Astrocyte (in vitro differentiated cells and primary cell): ENCODE data around the gene CHN1.

Experiments
- CTCF ChIP-seq: IDR thresholded peaks from 2 replicates; pipeline ENCODE4 v1.5.1; 2011; ENCODE audit warnings: low read depth, mild to moderate bottlenecking, inconsistent platforms, low read length, moderate library complexity; ENCODE audit not compliant: insufficient read depth
- EZH2 ChIP-seq: IDR thresholded peaks from 2 replicates; pipeline ENCODE4 v1.6.1; 2012; ENCODE audit warnings: mild to moderate bottlenecking, low read length, inconsistent platforms; ENCODE audit not compliant: insufficient read depth

- TF ChIP-seq EZH2 (no peak), CTCF (peak; percentile 75)
Measured at GRCh38 chr2:174748948-174749347, 256.2 kb downstream of the CHN1 start.
